HG03159 (cell line): ENCODE data around the gene PUDP.
"Not testable (repeated sequence)": the region's sequence is repeated elsewhere in the genome, so short reads cannot be mapped to it uniquely, and the experiment has no call there.

ENCODE experiments used
- ATAC-seq: cut with Tn5 transposase; IDR thresholded peaks from one replicate; pipeline ENCODE4 v1.9.1; 2021; ENCODE audit warnings: mild to moderate bottlenecking, moderate library complexity; ENCODE audit not compliant: unreplicated experiment

The PUDP gene

GRCh38 chrX:7110821-7111276 lies 37.1 kb downstream of the PUDP start:
- ATAC-seq = peak; percentile 65

DNA sequence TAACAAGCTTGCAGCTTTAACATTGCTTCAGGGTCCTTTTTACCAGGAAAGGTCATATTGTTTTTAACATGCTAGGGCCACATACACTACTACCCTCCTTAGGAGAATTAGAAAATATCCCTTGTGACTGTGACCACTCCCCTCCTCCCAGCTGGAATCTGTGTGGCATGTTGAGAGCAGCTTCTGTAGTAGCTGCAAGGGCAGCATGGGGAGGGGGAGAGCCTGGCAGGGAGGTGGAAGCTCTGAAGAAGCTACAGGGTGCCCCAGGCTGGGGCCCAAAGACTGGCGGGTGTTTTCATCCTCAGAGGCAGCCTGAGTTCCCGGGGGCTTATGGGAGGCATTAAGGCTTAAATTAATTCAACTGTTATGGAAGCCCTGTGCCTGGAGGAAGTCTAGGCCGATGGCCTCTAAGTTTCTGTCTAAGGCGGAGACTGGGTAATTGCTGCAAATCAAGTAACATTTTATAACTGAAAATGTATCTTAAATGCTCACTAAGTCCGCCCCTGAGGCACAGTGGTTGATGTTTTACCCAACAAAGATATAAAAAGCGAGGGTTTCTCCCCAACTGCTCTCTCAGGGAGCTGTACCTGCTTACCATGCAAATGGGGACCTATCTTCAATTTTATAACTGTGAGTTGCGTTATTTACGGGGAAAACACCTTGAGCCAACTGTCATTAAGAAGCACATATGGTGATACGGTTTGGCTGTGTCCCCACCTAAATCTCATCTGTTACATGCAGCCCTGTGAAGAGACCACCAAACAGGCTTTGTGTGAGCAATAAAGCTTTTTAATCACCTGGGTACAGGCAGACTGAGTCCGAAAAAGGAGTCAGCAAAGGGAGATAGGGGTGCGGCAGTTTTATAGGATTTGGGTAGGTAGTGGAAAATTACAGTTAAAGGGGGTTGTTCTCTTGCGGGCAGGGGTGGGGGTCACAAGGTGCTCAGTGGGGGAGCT lies 37.8 kb downstream of the PUDP start:
- ATAC-seq = peak; percentile 70

DNA sequence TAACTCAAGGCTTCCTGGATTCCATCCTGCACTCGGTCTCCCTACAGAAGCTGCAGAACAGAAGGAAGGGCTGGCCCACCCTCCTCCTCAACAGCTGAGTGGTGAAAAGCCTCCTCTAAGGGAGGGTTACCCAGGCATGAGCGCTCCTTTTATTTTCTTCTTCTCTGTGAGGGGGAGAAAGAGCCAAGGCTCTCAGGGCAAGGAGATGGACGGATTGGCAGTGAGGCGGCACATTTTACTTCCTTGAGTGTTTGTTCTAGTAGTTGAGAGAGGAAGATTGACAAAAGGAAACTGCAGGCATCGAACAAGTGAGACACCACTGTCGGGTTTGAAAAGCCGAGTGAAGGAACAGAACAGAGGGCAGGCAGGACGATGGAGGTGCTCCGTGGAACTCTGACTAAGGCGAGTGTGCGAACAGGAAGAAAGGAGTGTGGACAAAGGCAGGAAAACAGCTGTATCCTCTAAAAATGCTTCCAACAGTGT lies 38.9 kb downstream of the PUDP start:
- ATAC-seq = no peak

GRCh38 chrX:7108030-7108429 lies 39.9 kb downstream of the PUDP start:
- ATAC-seq = no peak

DNA sequence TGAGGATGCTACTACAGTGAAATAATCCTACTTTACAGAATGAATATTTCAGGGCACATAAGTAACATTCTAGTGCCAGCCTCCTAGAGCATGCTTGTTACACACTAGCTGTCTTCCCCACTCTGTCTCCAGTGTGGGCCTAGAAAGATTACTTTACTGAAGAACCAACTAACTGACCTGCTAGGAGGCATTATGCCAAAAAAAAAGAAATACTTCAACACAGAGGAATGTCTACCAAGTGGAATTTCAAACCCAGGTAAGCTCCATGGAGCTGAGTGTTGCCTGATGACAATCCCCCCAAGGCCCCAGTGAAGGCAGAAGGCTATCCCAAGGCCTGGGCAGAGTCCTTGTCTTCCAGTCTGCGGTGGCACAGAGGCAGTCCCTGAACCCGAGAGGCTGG lies 41.3 kb downstream of the PUDP start:
- ATAC-seq = no peak

- no peak for ATAC-seq
Observed at GRCh38 chrX:7102119-7102518, 45.8 kb downstream of the PUDP start.

DNA sequence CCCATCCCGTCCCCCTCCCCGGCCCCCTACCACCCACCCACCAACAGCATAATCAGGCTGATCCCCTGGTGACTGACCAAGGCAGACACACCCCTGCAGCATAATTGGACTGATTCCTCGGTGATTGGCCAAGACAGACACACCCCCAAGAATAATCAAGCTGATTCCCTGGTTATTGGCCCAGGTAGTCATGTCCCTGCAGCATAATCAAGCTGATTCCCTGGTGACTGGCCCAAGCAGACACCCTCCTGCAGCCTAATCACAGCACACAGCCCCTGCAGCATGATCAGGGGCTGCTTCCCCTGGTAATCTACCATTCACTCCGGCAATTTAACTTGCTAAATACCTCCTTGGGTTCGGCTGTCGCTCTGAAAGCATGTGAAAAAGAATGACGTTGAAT lies 47.9 kb downstream of the PUDP start:
- no peak for ATAC-seq

GRCh38 chrX:7095657-7096056 lies 52.3 kb downstream of the PUDP start:
- not testable (repeated sequence) for ATAC-seq

- no peak for ATAC-seq
Observed at GRCh38 chrX:7093305-7093704, 54.6 kb downstream of the PUDP start.

DNA sequence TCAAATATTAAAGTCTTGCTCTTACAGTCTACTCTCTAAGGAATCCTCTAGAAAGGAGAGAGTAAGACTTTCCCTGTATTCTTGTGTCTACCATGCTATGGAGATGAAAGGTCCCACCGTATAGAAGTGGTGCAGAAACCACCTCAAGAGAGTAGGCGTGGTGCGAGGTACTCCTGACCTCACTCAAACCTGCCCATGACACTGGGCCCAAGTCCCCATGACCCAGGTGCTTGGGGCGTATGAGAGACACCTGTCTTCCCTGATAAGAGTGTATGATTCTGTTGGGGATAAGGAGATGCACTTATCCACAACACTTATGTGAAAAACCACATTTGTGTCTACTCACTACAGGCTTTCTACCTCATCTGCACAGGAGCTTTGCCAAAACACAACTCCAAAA lies 55.4 kb downstream of the PUDP start:
- no peak for ATAC-seq

DNA sequence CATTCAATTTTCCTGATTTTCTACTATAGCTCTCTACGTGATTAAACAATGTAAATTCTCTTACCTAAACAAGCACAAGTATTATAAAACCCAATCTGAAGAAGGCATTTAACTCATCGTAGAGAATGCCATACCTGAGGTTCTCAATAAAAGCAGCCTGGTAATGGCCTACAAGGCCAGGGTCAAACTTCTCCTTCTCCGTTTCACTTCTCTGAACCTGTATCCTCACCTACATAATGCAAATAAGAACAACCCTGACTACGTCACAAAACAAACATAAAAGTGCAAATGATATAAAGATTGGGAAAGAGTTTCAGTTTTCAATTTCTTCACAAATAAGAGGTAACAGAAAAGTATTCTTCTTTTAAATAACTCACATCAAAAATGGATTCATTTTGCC lies 56.0 kb downstream of the PUDP start:
- ATAC-seq = no peak

- no peak for ATAC-seq
Observed at GRCh38 chrX:7090641-7091040, 57.3 kb downstream of the PUDP start.

- peak; percentile 52 for ATAC-seq
Observed at GRCh38 chrX:7088968-7089615, 58.9 kb downstream of the PUDP start.

GRCh38 chrX:7086384-7086783 lies 61.6 kb downstream of the PUDP start:
- ATAC-seq = peak; percentile 35

- no peak for ATAC-seq
Observed at GRCh38 chrX:7085879-7086278, 62.1 kb downstream of the PUDP start.

- ATAC-seq = no peak
Observed at GRCh38 chrX:7084841-7085240, 63.1 kb downstream of the PUDP start.

DNA sequence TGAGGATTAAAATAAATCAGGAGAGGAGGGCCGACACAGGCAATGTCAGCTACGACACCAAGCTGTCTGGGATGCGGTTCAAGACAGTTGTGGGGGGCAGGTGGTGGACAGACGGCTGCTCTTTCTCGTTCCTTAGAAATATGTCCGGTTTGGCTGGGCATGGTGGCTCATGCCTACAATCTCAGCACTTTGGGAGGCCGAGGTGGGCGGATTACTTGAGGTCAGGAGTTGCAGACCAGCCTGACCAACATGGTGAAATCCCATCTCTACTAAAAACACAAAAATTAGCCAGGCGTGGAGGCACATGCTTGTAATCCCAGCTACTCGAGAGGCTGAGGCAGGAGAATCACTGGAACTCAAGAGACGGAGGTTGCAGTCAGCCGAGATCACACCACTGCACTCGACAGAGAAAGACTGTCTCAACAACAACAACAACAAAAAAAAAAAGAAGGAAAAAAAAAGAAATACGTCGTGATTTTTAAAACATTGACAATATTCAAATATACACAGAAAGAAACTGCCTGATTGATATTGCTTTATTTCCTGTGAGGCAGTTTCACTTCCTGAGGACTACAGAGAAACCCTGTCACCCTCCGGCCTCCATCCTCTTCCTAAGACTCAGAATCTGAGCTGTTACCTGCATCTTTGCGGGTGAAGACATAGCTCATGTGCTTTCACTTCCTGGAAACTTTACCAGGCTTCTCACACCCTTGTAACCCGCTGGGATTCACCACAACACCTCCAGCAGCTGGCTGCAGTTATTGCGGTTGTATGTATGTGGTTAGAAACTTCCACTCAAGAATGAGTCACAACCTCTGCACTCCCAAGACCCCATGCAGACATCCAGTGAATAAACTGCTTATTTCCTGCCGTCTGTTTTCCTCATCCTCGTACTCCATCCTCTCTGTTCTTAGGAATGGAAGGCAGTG lies 64.2 kb downstream of the PUDP start:
- ATAC-seq = peak; percentile 96

- ATAC-seq = no peak
Observed at GRCh38 chrX:7083021-7083420, 64.9 kb downstream of the PUDP start.

- ATAC-seq = no peak
Observed at GRCh38 chrX:7082556-7082955, 65.4 kb downstream of the PUDP start.

- ATAC-seq = no peak
Observed at GRCh38 chrX:7077241-7078230, 70.4 kb downstream of the PUDP start.
